ENCODE measurements around the gene SLC25A44.
"Not testable (repeated sequence)": the region's sequence is repeated elsewhere in the genome, so short reads cannot be mapped to it uniquely, and the experiment has no call there.

Gene SLC25A44

GRCh38 chr1:156212130-156212529 is 18.2 kb downstream of the SLC25A44 start:
- DNase-seq, result no peak

- DNase-seq, result peak; percentile 75 to 87
Measured at GRCh38 chr1:156212833-156213643, 19.1 kb downstream of the SLC25A44 start, which contains the start of gene PMF1. PMF1 (plus strand) TSS chr1:156213007; CDS start chr1:156213016, 9 bp downstream.

GRCh38 chr1:156213644-156213966 is 19.7 kb downstream of the SLC25A44 start:
- no peak for DNase-seq

GRCh38 chr1:156214024-156214748 is 20.3 kb downstream of the SLC25A44 start:
- no peak for DNase-seq

GRCh38 chr1:156216361-156217086 is 22.6 kb downstream of the SLC25A44 start:
- not testable (repeated sequence) for DNase-seq

- no peak for DNase-seq
Measured at GRCh38 chr1:156217871-156218270, 24.0 kb downstream of the SLC25A44 start.

- no peak for DNase-seq
Measured at GRCh38 chr1:156220226-156220625, 26.3 kb downstream of the SLC25A44 start.

GRCh38 chr1:156221986-156222692 is 28.2 kb downstream of the SLC25A44 start:
- no peak for DNase-seq

- DNase-seq, result no peak
Measured at GRCh38 chr1:156225677-156226014, 31.7 kb downstream of the SLC25A44 start.

GRCh38 chr1:156226116-156226538 is 32.2 kb downstream of the SLC25A44 start:
- no peak for DNase-seq

GRCh38 chr1:156226782-156227181 is 32.9 kb downstream of the SLC25A44 start:
- no peak for DNase-seq

GRCh38 chr1:156228501-156228900 is 34.6 kb downstream of the SLC25A44 start:
- DNase-seq, result no peak

- no peak for DNase-seq
Measured at GRCh38 chr1:156229809-156230472, 36.0 kb downstream of the SLC25A44 start.

GRCh38 chr1:156230473-156230837 is 36.6 kb downstream of the SLC25A44 start:
- no peak for DNase-seq

GRCh38 chr1:156232201-156232894 is 38.4 kb downstream of the SLC25A44 start:
- no peak for DNase-seq

GRCh38 chr1:156233426-156234127 is 39.7 kb downstream of the SLC25A44 start:
- DNase-seq, result peak in 1 of 2 experiments; percentile 5

GRCh38 chr1:156236164-156236563 is 42.3 kb downstream of the SLC25A44 start:
- no peak for DNase-seq

GRCh38 chr1:156238248-156238647 is 44.3 kb downstream of the SLC25A44 start:
- no peak for DNase-seq

GRCh38 chr1:156241311-156241811 is 47.5 kb downstream of the SLC25A44 start:
- no peak for DNase-seq

- no peak for DNase-seq
Measured at GRCh38 chr1:156241926-156242325, 48.0 kb downstream of the SLC25A44 start, which contains the start of gene BGLAP. BGLAP (plus strand) TSS chr1:156242184; CDS start chr1:156242232, 48 bp downstream.

GRCh38 chr1:156242738-156243137 is 48.8 kb downstream of the SLC25A44 start:
- no peak for DNase-seq
